Right renal pelvis (tissue), 4 donors: ENCODE data around the gene PPP2R2B. TPM values are rescaled to one million over a fixed set of nuclear protein-coding genes. Genes with fewer than 3 reads are reported as not detected.

Experiments
- DNase-seq, 4 donors: peaks; one replicate each; pipeline ENCODE4 v3.0.0-alpha.2; 2013; ENCODE audit warnings: low read depth in 4 of 4, low spot score in 3 of 4, missing footprints in 1 of 4
- polyA plus RNA-seq, 4 donors: library from polyadenylated mRNA; unstranded; fragments of 120-200 nt; gene quantifications; one replicate each; pipeline ENCODE4 v1.2.1, GENCODE V29; 2013; ENCODE audit not compliant: insufficient read length in 4 of 4

Gene PPP2R2B
- polyA plus RNA-seq, 4 donors = 14.4 to 18.2 (median 15.1) TPM

DNA sequence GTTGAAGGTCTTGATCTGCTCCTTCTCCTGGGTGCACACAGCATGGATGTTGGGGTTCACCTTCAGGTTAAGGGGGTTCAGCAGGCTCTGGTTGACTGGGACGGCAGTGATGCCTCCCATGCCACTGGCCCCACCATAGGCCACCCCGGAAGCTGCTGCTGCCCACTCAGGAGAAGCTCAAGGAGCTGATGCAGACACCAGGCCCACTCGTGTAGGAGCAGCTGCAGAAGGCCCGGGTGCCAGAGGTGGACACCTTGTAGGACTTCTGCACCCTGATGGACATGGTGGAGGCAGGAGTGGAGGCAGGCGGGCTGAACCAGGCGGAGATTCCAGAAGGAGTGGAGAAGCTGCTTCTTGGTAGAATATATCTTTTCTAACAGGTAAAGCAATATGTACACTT lies 171.2 kb downstream of the PPP2R2B start:
- no peak for DNase-seq

DNA sequence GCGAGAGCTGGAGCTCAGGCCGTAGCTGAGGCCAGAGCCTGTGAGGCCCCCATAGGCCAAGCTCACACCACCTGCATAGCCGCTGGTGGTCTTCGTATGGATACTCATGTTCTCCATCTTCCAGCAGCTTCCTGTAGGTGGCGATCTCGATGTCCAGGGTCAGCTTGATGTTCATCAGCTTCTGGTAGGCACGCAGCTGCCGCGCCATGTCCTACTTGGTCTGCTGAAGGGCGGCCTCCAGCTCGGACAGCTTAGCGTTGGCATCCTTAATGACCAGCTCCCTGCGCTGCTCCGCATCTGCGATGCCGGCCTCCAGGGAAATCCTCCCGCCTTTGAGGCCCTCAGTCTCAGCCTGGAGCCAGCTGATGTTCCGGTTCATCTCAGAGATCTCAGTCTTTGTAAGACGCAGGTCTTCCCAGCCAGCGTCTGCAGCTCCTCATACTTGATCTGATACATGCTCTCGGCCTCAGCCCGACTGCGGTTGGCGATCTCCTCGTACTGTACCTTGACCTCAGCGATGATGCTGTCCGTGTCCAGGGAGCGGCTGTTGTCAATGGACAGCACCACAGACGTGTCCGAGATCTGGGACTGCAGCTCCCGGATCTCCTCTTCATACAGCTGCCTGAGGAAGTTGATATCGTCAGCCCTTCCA lies 172.1 kb downstream of the PPP2R2B start:
- DNase-seq = no peak

DNA sequence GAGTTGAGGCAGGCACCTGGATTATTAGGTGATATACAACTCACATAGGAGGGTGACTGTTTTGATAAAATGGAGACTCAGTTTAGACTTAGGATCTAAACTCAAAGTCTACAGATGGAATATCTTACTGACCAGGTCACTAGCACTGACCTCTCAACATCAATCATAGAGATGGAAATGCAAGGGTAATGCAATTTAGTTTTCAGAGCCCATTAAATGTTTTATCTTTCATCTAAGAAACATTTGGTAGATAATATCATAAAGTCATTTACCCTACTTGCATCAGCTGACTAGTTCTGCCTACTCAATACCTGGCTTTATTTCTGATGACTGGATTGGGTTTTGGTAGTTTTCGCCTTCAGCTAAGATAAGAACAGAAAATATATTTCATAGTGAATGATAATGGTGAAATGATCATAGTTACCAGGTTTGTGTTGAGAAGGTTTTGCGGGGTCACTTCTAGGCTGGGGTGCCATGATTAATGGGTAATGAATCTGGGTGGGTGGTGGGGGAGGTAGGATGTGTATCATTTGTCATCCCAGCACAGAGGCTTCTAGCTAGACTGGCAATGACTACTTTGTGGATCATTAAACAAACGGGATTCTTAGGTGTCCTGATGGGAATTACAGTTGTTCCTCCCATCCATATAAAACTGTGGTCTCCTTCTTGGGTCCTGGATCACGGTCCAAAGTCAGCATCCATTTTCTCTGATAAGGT lies 173.4 kb downstream of the PPP2R2B start:
- no peak for DNase-seq

DNA sequence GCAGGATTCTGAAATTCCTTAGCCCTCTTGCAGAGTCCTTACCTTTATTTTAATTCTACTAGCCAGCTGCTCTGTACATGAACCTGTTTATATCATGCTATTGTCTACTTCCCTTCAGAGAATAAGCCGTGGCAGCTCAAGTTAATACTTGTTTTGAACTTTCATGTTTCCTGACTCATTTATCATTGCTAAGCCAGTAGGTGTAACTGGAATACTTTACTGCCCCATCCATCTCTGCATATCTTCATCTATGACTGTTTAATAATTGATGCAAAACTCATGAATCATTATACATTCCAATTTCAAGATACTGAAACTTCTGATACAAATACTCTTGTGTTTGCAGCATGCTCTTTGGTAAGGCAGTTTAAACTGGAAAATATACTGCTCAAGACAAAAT lies 174.7 kb downstream of the PPP2R2B start:
- no peak for DNase-seq

DNA sequence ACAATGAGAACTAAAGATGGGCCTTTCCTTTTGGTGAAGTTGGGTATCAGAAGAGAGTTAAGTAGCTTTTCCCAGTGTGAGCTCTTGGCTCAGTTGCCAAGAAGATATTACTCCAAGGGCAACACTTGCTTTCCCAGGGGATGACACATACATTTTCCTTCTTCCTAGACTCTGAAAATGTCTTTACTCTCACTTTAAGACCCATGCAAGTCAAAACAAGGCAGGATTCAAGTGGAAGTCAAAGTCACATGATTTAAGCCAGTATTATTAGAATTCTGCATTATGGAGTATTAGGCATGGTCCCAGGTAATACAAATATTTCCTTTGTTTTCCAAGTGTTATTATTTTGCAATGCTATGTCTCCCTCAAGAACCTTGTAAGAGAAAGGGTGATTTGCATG lies 175.1 kb downstream of the PPP2R2B start:
- DNase-seq = no peak

DNA sequence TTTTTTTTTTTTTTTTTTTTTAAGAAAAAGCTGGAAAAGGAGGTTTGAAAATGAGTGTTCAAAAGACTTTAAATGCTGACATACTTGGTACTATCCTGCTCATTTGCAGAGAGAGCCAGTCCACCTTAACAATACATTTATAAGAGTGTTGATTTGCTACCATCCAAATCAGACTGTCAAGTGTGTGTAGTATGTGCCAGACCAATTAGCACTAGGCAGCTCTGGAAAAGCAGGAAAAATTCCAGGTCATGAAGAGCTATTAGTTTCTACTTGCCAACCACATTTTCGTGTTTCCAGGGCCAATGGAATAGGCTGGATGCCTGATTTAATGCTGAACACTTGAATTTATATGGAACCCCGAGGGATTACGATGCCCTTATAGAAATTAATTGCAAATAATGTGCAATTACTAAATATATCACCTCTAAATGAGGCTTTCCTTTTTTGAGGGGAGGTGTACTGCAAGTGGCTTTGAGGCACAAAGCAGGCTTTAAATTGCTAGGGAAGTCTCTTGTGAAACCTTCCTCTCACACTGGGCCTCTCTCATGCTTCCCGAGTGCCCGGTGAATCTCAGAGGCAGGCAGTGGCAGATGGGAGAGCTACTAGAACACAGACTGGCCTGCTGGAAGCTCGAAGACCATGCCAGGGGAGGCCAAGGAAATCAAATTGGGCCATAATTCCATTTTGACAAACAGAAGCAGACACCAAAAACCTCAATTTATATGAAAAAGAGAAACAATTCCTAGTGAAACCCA lies 178.7 kb downstream of the PPP2R2B start:
- DNase-seq = no peak

DNA sequence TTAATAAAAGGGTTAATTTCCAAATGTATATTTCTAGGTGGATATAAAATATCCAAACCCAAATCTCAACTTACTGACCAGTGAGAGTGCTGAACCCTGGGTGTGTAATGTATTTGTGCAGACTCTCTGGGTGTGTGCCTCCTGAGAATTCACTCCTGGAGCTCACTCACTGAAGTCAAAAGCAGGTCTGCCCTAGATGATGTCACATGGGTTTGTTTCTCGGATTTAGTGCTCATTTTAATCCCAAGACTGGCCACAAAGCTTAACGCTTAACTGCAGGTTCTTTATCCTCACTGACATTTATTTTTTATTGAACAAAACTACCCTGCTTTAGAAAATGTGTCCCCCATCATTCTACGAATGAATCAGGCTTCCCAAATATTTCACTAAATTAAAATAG lies 179.4 kb downstream of the PPP2R2B start:
- no peak for DNase-seq

DNA sequence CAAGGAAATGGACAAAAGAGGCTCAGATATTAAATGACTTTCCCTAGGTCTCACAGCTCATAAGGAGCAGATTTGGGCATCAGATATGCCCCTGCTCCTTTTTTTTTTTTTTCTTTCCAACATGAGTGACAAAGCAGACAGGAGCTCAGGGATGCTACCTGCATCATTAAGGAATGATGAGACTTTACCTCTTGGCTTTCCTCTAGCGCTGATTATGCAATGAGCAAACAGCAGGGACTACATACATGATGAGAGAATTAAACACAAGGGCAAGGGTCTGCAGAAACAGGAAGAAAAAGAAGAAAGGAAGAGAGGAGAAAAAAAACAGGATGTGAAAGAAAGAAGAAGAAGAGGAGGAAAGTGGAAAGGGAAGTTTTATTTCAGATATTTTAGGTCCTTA lies 179.9 kb downstream of the PPP2R2B start:
- no peak for DNase-seq

DNA sequence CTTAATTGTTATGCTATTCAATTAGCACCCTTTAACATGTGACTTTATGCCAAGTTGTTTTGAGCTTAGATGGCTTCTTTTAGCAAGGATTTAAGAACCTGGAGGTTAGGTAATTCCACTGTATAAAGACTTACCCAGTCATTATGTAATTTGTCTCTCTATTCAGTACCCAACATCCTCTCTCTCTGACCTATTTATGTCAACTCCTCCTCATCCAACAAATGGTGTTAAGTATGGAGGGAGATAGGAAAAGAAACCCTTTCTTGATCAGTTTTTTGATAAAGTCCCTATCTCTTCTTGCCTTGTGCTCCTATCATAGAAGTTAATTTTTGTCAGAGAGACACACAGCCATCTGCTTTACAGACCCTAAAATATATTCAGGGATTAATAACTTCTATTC lies 181.3 kb downstream of the PPP2R2B start:
- DNase-seq = no peak

DNA sequence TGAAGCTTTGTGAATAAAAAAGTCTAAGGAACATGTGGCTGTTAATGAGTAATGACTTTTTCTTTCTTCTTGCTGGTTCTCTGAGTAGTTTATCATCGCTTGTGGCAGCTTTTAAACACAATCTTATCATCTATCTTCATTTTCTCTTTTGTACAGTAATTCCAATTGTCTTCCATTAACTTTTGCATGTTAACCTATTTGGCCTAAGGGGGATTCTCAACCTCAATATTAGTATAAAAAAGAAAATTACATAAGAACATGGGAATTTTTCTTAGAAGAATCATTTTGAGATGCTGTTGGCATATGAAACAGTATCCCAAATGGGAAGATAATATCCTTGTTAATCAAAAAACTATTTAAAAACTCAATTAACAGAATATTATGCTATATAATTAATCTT lies 182.9 kb downstream of the PPP2R2B start:
- DNase-seq = no peak

DNA sequence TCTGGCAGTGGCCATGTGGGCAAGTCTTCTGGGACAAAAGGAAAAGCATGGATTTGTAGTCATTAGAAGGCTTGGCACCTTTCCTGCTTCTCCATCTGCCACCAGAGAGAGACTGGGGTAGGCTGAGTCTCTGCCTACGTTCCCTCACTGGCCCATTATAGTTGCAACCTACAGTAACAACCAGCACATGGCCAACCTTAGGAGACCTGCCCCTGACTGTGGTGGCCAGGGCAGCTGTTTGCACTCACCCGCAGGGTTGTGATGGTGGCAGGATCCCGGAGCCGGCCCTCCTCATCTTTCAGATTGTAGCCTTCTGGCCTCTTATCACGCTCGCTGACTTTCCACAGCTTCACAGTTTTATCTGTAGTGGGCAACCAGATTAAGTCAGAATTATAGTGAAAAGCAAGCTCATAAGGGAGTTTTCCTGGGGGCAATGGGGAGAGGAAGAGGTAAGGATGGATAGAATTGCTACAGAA lies 187.6 kb downstream of the PPP2R2B start:
- no peak for DNase-seq

DNA sequence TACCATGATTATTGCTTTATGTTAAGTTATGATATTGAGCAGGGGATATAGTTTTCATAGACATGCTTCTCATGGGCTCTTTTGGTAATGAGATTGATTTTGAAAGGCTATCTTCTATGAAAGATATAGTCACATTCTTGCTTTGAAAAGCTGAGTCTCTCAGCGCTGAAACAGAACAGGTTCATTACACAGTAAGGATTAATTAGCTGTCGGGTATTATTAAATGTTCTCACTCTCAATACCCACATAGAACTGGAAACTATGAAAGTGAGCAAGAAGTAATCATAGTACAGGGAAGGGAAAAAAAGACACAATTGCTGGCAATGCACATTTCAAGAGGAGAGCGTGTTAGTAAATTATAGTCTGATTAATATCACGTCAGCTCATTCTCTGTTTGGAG lies 190.9 kb downstream of the PPP2R2B start:
- no peak for DNase-seq

DNA sequence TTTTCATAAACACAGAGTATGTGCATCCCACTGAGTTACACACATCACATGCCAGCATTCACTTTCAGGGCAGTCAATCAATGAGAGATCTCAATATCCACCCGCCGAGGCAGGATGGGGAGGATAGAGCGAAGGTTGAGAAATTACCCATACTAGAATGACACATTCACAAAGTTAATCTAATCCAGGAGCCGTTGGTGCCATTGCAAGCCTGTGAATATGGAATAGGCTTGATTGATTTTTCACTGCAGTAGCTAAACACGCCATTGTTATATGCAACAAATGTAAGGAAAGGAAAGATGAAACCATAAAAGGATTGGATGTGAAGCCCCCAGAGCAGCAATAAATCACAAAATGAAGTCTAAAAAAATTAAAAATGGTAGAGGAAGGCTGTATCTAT lies 194.7 kb downstream of the PPP2R2B start:
- DNase-seq = no peak

DNA sequence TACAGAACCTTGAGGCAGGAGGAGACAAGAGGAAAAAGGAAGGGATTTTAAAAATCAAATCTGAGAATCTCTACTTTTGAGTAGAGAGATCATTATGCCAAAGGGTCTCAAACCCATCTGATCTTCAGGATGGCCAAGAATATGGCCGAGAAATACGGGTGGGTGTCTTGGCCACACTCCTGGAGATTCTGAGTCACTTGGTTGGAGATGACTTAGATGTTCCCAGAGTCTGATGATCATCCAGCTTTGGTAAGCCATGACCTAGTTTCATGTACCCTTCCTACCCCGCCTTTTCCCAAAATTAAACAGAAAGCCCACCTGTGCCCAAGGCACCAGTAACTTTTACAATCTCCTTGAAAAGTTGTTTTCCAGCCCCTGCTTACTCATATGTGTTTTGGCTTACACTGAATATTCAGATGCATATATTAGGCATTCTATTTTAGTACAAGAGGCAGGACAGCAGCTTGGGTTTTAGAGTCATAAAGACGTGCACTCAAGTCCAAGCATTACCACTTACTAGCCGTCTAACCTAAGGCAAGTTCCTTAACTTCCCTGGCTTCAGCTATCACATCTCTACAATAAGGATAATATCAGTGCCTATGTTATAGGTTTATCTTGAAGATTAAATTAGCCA lies 195.5 kb downstream of the PPP2R2B start:
- DNase-seq = no peak

DNA sequence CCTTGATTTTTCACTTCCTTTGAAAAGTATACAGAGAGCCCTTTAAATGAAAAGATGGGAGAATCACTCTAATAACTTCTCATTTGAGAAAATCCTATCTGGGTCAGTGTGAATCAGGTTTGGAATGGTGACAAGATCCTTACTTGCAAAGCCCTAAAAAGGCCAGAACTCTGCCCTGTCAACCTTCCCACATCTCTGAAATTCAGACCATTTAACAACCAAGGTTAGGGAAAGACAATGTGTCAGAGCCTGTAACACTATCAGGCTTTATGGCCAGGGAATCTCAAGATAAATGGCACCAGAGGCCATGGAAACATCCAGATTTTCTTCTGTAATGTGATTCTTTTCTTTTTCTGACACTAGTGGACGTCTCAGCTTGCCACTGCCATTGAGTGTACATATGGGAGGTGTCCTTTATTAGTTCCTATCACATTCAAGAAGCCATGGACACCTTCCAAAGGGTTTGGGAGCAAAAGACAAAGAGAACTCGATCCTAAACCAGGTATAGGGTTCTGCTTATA lies 196.9 kb downstream of the PPP2R2B start:
- DNase-seq = no peak

DNA sequence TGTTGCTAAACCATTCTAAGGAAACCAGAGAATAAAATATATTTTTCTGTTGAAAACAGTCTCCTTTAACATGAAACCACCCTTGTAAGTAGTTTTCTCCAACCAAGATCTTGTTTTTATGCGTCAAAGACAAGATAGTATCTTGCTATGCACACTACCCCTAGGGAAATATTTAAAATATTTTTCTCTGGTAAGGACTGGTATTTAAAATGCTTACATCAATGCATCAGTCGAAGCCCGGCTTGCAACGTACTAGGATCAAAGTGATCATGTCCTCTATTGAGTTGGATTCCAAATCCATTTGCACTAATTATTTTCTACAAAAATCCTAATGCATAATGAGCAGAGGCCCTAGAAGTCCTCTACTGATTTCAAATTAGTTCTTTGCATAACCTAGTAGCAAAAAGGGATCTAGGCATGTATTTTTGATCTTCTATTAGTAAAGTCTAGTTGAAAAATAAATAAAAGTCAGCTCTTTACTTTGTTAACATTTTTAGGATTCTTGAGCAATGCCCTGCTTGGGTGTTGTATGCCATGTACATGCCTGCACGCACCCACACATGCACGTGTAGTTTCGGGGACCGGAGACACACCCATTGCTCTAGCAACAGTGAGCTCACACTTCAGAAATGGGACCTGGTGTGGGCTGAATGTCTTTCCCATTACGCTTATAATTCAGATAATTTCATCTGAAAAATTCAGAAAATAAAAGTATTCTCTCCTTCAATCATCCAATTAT lies 197.5 kb downstream of the PPP2R2B start:
- no peak for DNase-seq

DNA sequence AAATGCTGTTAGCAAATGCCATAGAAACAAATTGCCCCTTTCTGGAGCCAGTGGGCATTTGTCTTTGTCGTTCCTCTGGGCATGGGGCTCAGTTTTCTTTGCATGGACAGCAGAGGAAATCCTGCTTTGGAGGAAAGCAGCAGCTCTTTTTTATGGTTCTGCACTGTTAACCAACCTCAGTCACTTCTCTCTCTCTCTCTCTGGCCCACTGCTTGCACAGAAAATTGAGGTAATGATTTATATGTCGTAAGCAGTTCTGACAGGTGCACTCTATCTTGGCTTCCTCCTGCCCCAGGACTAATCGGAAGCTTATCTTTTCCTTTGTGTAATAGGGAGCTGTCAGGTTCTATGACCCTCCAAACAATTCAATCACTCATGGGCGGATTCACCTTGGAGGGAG lies 202.9 kb downstream of the PPP2R2B start:
- DNase-seq = peak in 2 of 4 donors; percentile 26 to 36

DNA sequence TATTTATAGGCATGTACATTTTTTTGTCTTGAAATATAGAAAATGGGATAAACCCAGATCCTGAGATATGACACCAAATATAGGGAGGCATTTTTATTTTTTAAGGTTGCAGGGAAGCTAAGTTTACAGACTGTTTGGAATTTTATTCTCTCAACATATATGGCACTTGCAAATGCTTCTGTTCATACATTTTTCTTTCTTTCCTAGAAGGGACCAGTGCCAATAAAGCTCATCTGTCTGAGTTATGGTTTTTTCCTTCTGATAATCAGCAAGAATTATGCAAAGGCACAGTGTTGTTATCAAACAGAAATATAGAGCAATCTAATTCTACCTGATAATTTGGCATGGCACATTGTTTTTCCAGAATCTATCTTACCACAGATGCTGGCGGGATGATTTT lies 205.7 kb downstream of the PPP2R2B start:
- no peak for DNase-seq

DNA sequence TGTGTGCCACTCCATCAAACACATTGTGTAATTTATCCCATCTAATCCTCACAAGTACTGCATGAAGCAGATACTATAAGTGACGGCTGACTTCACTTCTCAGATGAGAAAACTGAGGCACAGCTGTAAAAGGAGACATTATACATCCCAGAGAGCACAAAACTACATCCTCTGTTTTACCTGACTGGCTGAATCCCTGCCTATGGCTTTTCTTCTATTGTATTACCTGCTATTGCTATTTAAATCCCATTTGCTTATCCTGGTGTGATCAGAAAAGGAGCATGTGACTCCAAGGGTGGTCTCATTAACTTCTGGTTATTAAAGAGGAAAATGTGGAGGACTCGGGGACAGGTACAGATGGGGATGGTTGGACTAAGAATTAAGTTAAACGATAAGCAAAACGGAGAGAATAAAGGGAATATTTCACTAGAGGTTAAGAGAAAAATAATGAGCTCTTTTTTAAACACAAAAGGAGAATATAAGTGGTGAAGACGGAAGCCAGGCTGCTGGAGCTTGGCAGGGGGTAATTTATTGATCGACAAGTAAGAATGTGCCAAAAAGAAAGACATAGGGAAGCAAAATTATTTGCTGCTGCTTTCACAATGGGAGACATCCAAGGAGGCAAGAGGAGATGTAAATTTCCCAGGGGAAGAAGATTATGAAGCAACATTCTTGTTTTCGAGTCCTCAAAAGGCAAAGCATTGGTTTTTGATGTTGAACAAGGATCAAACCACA lies 206.8 kb downstream of the PPP2R2B start:
- no peak for DNase-seq

DNA sequence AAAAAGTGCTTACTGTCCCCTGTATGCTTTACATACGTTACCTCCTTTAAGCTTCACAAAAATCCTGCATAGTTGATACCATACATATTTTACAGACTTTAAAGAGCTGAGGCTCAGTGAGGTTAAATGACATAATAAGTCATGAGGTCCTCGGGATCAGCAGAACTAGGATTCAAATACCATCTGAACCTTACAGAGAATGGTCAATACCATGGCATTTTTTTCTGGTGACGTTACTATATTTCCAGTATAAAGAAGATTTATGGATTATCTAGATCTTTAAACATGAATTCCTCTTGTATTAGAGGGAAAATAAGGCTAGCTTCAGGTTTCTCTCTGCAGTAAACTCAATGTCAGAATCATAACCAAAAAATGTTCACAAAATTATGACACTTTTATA lies 208.9 kb downstream of the PPP2R2B start:
- DNase-seq = no peak
